ENCODE results near the gene KCNK13.

GRCh38 chr14:90105756-90106155 is 44.0 kb downstream of the KCNK13 start:
- TF ChIP-seq CTCF (IDR thresholded peaks at IDR 0.05) (no peak), ELF4 (CRISPR knock-in tag; IDR thresholded peaks at IDR 0.05; ENCODE audit: low read depth) (no peak), KAT7 (CRISPR knock-in tag; IDR thresholded peaks at IDR 0.05; ENCODE audit: borderline replicate concordance) (no peak), ATF2 (CRISPR knock-in tag; IDR thresholded peaks at IDR 0.05; ENCODE audit: borderline replicate concordance, low read depth) (no peak)
